ENCODE measurements around the gene ALDH1L1.

GRCh38 chr3:126107957-126108675 lies 72.3 kb downstream of the ALDH1L1 start:
- TF ChIP-seq, protein P1, sequence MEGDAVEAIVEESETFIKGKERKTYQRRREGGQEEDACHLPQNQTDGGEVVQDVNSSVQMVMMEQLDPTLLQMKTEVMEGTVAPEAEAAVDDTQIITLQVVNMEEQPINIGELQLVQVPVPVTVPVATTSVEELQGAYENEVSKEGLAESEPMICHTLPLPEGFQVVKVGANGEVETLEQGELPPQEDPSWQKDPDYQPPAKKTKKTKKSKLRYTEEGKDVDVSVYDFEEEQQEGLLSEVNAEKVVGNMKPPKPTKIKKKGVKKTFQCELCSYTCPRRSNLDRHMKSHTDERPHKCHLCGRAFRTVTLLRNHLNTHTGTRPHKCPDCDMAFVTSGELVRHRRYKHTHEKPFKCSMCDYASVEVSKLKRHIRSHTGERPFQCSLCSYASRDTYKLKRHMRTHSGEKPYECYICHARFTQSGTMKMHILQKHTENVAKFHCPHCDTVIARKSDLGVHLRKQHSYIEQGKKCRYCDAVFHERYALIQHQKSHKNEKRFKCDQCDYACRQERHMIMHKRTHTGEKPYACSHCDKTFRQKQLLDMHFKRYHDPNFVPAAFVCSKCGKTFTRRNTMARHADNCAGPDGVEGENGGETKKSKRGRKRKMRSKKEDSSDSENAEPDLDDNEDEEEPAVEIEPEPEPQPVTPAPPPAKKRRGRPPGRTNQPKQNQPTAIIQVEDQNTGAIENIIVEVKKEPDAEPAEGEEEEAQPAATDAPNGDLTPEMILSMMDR (IDR thresholded peaks at IDR 0.05; ENCODE audit: insufficient read depth, low read length, poor library complexity, severe bottlenecking) = no peak
- TF ChIP-seq EZH2phosphoT487 (conservative IDR thresholded peaks at IDR 0.05; ENCODE audit: low read length) = no peak

Measured in SU-DHL-6 (cell line).